Measurements from ENCODE around the gene RBM26.

DNA sequence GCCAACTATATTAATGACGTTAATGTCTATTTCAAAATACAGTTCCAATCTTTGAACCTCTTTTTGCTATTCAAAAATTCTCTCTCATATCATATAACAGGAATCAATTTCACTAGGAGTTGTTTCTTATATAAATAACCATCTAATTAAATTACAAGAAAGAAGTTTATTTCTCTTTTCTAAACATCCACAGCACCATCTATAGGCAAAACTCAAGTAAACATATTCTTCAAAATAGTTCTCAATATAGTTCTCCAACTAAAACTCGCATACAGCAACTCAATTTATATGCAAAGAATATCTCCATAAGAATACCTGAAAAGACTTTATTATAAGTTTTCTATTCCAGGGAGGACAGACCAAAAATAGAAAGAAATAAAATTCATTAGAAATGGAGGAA, 65.6 kb downstream of the RBM26 start:
- TF ChIP-seq ZFX (IDR thresholded peaks at IDR 0.05; ENCODE audit: borderline replicate concordance): no peak
- TF ChIP-seq, protein P1, sequence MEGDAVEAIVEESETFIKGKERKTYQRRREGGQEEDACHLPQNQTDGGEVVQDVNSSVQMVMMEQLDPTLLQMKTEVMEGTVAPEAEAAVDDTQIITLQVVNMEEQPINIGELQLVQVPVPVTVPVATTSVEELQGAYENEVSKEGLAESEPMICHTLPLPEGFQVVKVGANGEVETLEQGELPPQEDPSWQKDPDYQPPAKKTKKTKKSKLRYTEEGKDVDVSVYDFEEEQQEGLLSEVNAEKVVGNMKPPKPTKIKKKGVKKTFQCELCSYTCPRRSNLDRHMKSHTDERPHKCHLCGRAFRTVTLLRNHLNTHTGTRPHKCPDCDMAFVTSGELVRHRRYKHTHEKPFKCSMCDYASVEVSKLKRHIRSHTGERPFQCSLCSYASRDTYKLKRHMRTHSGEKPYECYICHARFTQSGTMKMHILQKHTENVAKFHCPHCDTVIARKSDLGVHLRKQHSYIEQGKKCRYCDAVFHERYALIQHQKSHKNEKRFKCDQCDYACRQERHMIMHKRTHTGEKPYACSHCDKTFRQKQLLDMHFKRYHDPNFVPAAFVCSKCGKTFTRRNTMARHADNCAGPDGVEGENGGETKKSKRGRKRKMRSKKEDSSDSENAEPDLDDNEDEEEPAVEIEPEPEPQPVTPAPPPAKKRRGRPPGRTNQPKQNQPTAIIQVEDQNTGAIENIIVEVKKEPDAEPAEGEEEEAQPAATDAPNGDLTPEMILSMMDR (IDR thresholded peaks at IDR 0.05): no peak
